H9 (cell line): Measurements from ENCODE around the gene HDLBP. TPM values are rescaled to one million over a fixed set of nuclear protein-coding genes. Genes with fewer than 3 reads are reported as not detected.
A peak's percentile ranks its signal among the peaks of the same experiment; 100 is the strongest.

Source experiments
- DNase-seq: peaks from one replicate; pipeline ENCODE4 v3.0.0-alpha.2; 2017
- H2AFZ ChIP-seq: one replicate; pipeline ENCODE4 v1.6.1; 2013; ENCODE audit warnings: mild to moderate bottlenecking, low read length, control low read depth, moderate library complexity
- H2AK5ac ChIP-seq: 2 replicates; pipeline ENCODE4 v1.6.1; 2013; ENCODE audit warnings: low read length, control low read depth, mixed read lengths; ENCODE audit not compliant: insufficient read length
- H2BK120ac ChIP-seq: one replicate; pipeline ENCODE4 v1.6.1; 2013; ENCODE audit warnings: low read depth, mild to moderate bottlenecking, low read length, control low read depth, inconsistent platforms; ENCODE audit not compliant: poor library complexity, severe bottlenecking
- H2BK12ac ChIP-seq: 2 replicates; pipeline ENCODE4 v1.6.1; 2013; ENCODE audit warnings: low read length, control low read depth, mixed read lengths, low read depth; ENCODE audit not compliant: insufficient read length
- H2BK15ac ChIP-seq: 2 replicates; pipeline ENCODE4 v1.6.1; 2013; ENCODE audit warnings: low read depth, low read length, control low read depth
- H2BK20ac ChIP-seq: one replicate; pipeline ENCODE4 v1.6.1; 2013; ENCODE audit warnings: low read depth, mild to moderate bottlenecking, low read length, control low read depth, inconsistent platforms; ENCODE audit not compliant: poor library complexity, severe bottlenecking
- H2BK5ac ChIP-seq: 2 replicates; pipeline ENCODE4 v1.6.1; 2013; ENCODE audit warnings: low read length, control low read depth, mixed read lengths; ENCODE audit not compliant: insufficient read length
- H3K14ac ChIP-seq: 2 replicates; pipeline ENCODE4 v1.6.1; 2013; ENCODE audit warnings: low read length, control low read depth; ENCODE audit not compliant: insufficient read depth
- H3K18ac ChIP-seq: 2 replicates; pipeline ENCODE4 v1.6.1; 2013; ENCODE audit warnings: low read depth, mild to moderate bottlenecking, mixed read lengths, low read length, control low read depth; ENCODE audit not compliant: insufficient read length
- H3K23ac ChIP-seq: 2 replicates; pipeline ENCODE4 v1.6.1; 2013; ENCODE audit warnings: low read length, control low read depth, mixed read lengths, low read depth; ENCODE audit not compliant: insufficient read length
- H3K23me2 ChIP-seq: 2 replicates; pipeline ENCODE4 v1.6.1; 2013; ENCODE audit warnings: low read depth, mild to moderate bottlenecking, mixed read lengths, low read length, control low read depth; ENCODE audit not compliant: insufficient read length, poor library complexity, severe bottlenecking
- H3K27ac ChIP-seq: 2 replicates; pipeline ENCODE4 v1.5.1; 2013; ENCODE audit warnings: low read length, control low read depth, mixed read lengths, low read depth; ENCODE audit not compliant: insufficient read length
- H3K27me3 ChIP-seq: 2 replicates; pipeline ENCODE4 v1.6.1; 2013; ENCODE audit warnings: low read length, control low read depth, inconsistent platforms; ENCODE audit not compliant: insufficient read depth
- H3K4ac ChIP-seq: 2 replicates; pipeline ENCODE4 v1.6.1; 2013; ENCODE audit warnings: low read depth, mild to moderate bottlenecking, control low read depth, inconsistent platforms, low read length, moderate library complexity
- H3K4me1 ChIP-seq: 2 replicates; pipeline ENCODE4 v1.6.1; 2013; ENCODE audit warnings: low read length, control low read depth, inconsistent platforms; ENCODE audit not compliant: insufficient read depth
- H3K4me2 ChIP-seq: 2 replicates; pipeline ENCODE4 v1.6.1; 2013; ENCODE audit warnings: low read length, control low read depth, mixed read lengths; ENCODE audit not compliant: insufficient read length, insufficient read depth
- H3K56ac ChIP-seq: 2 replicates; pipeline ENCODE4 v1.6.1; 2013; ENCODE audit warnings: low read depth, mild to moderate bottlenecking, mixed read lengths, low read length, control low read depth; ENCODE audit not compliant: insufficient read length
- H3K79me1 ChIP-seq: 2 replicates; pipeline ENCODE4 v1.6.1; 2013; ENCODE audit warnings: low read depth, mild to moderate bottlenecking, moderate library complexity, low read length, control low read depth, inconsistent platforms; ENCODE audit not compliant: insufficient read depth, poor library complexity, severe bottlenecking
- H3K79me2 ChIP-seq: 2 replicates; pipeline ENCODE4 v1.6.1; 2013; ENCODE audit warnings: low read length, control low read depth, inconsistent platforms; ENCODE audit not compliant: insufficient read depth
- H3K9ac ChIP-seq: 2 replicates; pipeline ENCODE4 v1.6.1; 2013; ENCODE audit warnings: low read length, control low read depth, mixed read lengths; ENCODE audit not compliant: insufficient read length; ENCODE audit errors: extremely low read depth
- H3K9me3 ChIP-seq: one replicate; pipeline ENCODE4 v1.6.1; 2013; ENCODE audit warnings: low read depth, low read length, inconsistent platforms; ENCODE audit not compliant: control insufficient read depth
- H3T11ph ChIP-seq: one replicate; pipeline ENCODE4 v1.6.1; 2013; ENCODE audit warnings: mild to moderate bottlenecking, low read length, control low read depth, inconsistent platforms
- H4K20me1 ChIP-seq: one replicate; pipeline ENCODE4 v1.6.1; 2013; ENCODE audit not compliant: control insufficient read depth, insufficient read length, insufficient read depth
- H4K5ac ChIP-seq: 2 replicates; pipeline ENCODE4 v1.6.1; 2013; ENCODE audit warnings: low read depth, mild to moderate bottlenecking, mixed read lengths, low read length, control low read depth; ENCODE audit not compliant: insufficient read length
- H4K8ac ChIP-seq: replicated peaks from 2 replicates; pipeline ENCODE4 v1.6.1; 2013; ENCODE audit warnings: low read length, control low read depth, mixed read lengths, low read depth; ENCODE audit not compliant: insufficient read length
- H4K91ac ChIP-seq: 2 replicates; pipeline ENCODE4 v1.6.1; 2013; ENCODE audit warnings: low read depth, mild to moderate bottlenecking, moderate library complexity, mixed read lengths, low read length, control low read depth; ENCODE audit not compliant: insufficient read length
- H3K27ac Mint-ChIP-seq, 3 experiments: 2 replicates in 2 of 3; 3 replicates in 1 of 3; pipeline ENCODE4 v1.8.0; 2020 to 2021; ENCODE audit warnings: mixed read lengths in 3 of 3, mild to moderate bottlenecking in 1 of 3, moderate library complexity in 1 of 3
- H3K27me3 Mint-ChIP-seq: 2 replicates; pipeline ENCODE4 v1.8.0; 2021; ENCODE audit warnings: low read depth, mild to moderate bottlenecking, moderate library complexity, mixed read lengths
- H3K36me3 Mint-ChIP-seq, 3 experiments: 2 replicates in 2 of 3; 3 replicates in 1 of 3; pipeline ENCODE4 v1.8.0; 2020 to 2021; ENCODE audit warnings: low read depth in 3 of 3, mixed read lengths in 3 of 3; ENCODE audit not compliant: insufficient read depth in 1 of 3
- H3K4me1 Mint-ChIP-seq, 2 experiments: 2 replicates each; pipeline ENCODE4 v1.8.0; 2020; ENCODE audit warnings: mixed read lengths in 2 of 2
- H3K4me3 Mint-ChIP-seq, 2 experiments: 2 replicates in 1 of 2; 3 replicates in 1 of 2; pipeline ENCODE4 v1.8.0; 2020 to 2021; ENCODE audit warnings: mild to moderate bottlenecking in 2 of 2, mixed read lengths in 2 of 2, moderate library complexity in 1 of 2
- H3K9me3 Mint-ChIP-seq, 2 experiments: 2 replicates in 1 of 2; 3 replicates in 1 of 2; pipeline ENCODE4 v1.8.0; 2020; ENCODE audit warnings: mild to moderate bottlenecking in 2 of 2, mixed read lengths in 2 of 2, moderate library complexity in 1 of 2
- CTCF ChIP-seq: fragments of 200-600 bp; sonication (generic); conservative IDR thresholded peaks from 3 replicates; pipeline ENCODE4 v1.8.0; 2021; ENCODE audit warnings: antibody characterized with exemption, mild to moderate bottlenecking
- WGBS: extraction: QIAGEN DNeasy Blood & Tissue Kit; methylation state at CpG from one replicate; pipeline ENCODE4 v1.1.7; 2013; ENCODE audit warnings: missing lambda C conversion rate, low lambda C conversion rate, mixed read lengths; ENCODE audit not compliant: insufficient read length; ENCODE audit errors: extremely low coverage; 5-methylcytosine and 5-hydroxymethylcytosine counted together
- total RNA-seq: library from RNA; stranded (reverse); gene quantifications from 2 replicates; pipeline ENCODE4 v1.2.1, GENCODE V29; 2021

Gene HDLBP
- total RNA-seq, 1 experiment from 2014 or later, result 364 TPM

- no peaks in the 10 kb centered on the region for H3K36me3 Mint-ChIP-seq
- no peak overlapping the region for H3T11ph ChIP-seq
- no peak overlapping the region for H3K9ac ChIP-seq
- no peaks in the 10 kb centered on the region for H3K9me3 ChIP-seq
- H3K18ac ChIP-seq, result no peak overlapping the region
- no peak overlapping the region for H2BK15ac ChIP-seq
- H4K5ac ChIP-seq, result no peak overlapping the region
- H3K23me2 ChIP-seq, result no peaks in the 10 kb centered on the region
- H3K14ac ChIP-seq, result no peak overlapping the region
- H2BK12ac ChIP-seq, result no peak overlapping the region
- peak; percentile 28 for DNase-seq
- no peak overlapping the region for H2AFZ ChIP-seq
- H4K20me1 ChIP-seq, result no peaks in the 10 kb centered on the region
- no peak overlapping the region for H4K91ac ChIP-seq
- H2BK120ac ChIP-seq, result no peak overlapping the region
- no peaks in the 10 kb centered on the region for H3K79me1 ChIP-seq
- no peaks in the 10 kb centered on the region for H3K27me3 Mint-ChIP-seq
- no peak for TF ChIP-seq CTCF
- no peak overlapping the region for H3K27ac Mint-ChIP-seq
- H2BK5ac ChIP-seq, result no peak overlapping the region
- no peak overlapping the region for H3K56ac ChIP-seq
- H3K4me1 ChIP-seq, result no peaks in the 10 kb centered on the region
- no peak overlapping the region for H2AK5ac ChIP-seq
- no peak overlapping the region for H3K4me3 Mint-ChIP-seq
- H3K27me3 ChIP-seq, result no peaks in the 10 kb centered on the region
- WGBS, result no CpG with 5 or more reads among the region's 19 CpGs
- H3K4ac ChIP-seq, result no peak overlapping the region
- H3K27ac ChIP-seq, result no peak overlapping the region
- H3K4me2 ChIP-seq, result no peak overlapping the region
- H4K8ac ChIP-seq, result no peak overlapping the region
- H3K79me2 ChIP-seq, result no peaks in the 10 kb centered on the region
- H2BK20ac ChIP-seq, result no peak overlapping the region
- no peaks in the 10 kb centered on the region for H3K9me3 Mint-ChIP-seq
- H3K23ac ChIP-seq, result no peak overlapping the region
- peaks cover 8 to 13% of the 10 kb centered on the region in 2 experiments for H3K4me1 Mint-ChIP-seq
These were observed 125.0 kb downstream of the HDLBP start for GRCh38 chr2:241190291-241190981.
